Endothelial cell of umbilical vein (primary cell): ENCODE results near the gene POLR2H. TPM values are rescaled to one million over a fixed set of nuclear protein-coding genes. Genes with fewer than 3 reads are reported as not detected.

Source experiments
- BruUV-seq: library from RNA; stranded (reverse); fragments of 400-500 nt; replicated peaks from 2 replicates; lab custom pipeline; 2021; lab: Mats Ljungman, UMichigan
- CTCF ChIA-PET: fragments of 300-600, 350-600 bp; sonication (Branson Sonifier 250); formaldehyde crosslinking; loops from one replicate; lab custom pipeline; 2021; ENCODE audit warnings: antibody characterized with exemption, inconsistent platforms; lab: Charles Lee
- POLR2A ChIA-PET: fragments of 300-600, 350-600 bp; sonication (Branson Sonifier 250); formaldehyde crosslinking; loops from one replicate; lab custom pipeline; 2021; ENCODE audit warnings: antibody characterized with exemption, inconsistent platforms; lab: Charles Lee
- DNase-seq: peaks from one replicate; pipeline ENCODE4 v3.0.0-alpha.2; 2011; ENCODE audit warnings: low read depth, low spot score
- FAIRE-seq: peaks from 2 replicates; lab custom pipeline; 2011; peaks lifted over from hg19 to GRCh38; lab: Jason Lieb, UNC
- H2AFZ ChIP-seq: 2 replicates; pipeline ENCODE4 v1.6.0; 2012; ENCODE audit warnings: low read depth, low read length, control low read depth, inconsistent platforms
- H3K27ac ChIP-seq: 2 replicates; pipeline ENCODE4 v1.5.1; 2011; ENCODE audit warnings: low read depth, mild to moderate bottlenecking, control low read depth, low read length, moderate library complexity; ENCODE audit not compliant: insufficient read depth
- H3K27me3 ChIP-seq, 2 experiments: 2 replicates each; pipeline versions ENCODE4 v1.6.0 to v1.6.1; 2011; ENCODE audit warnings: low read length in 2 of 2, mixed read lengths in 1 of 2; ENCODE audit not compliant: control insufficient read depth in 2 of 2, insufficient read depth in 2 of 2
- H3K36me3 ChIP-seq, 2 experiments: 2 replicates in 1 of 2; 3 replicates in 1 of 2; pipeline ENCODE4 v1.5.1; 2011; ENCODE audit warnings: low read length in 2 of 2, mild to moderate bottlenecking in 1 of 2, moderate library complexity in 1 of 2; ENCODE audit not compliant: control insufficient read depth in 2 of 2, insufficient read depth in 2 of 2; ENCODE audit errors: extremely low read depth in 1 of 2
- H3K4me1 ChIP-seq: 3 replicates; pipeline ENCODE4 v1.5.1; 2011; ENCODE audit warnings: mild to moderate bottlenecking, low read length; ENCODE audit not compliant: control insufficient read depth, insufficient read depth; ENCODE audit errors: extremely low read depth
- H3K4me2 ChIP-seq: 2 replicates; pipeline ENCODE4 v1.6.1; 2011; ENCODE audit warnings: low read length, control low read depth, mixed read lengths; ENCODE audit not compliant: insufficient read depth
- H3K4me3 ChIP-seq, 3 experiments: fragments of 200-600 bp in 1 of 3; sonication (generic), shearing (Covaris generic) in 1 of 3; replicated peaks in 1 of 3; 2 replicates each; pipeline ENCODE4 v1.5.1; 2011 to 2016; ENCODE audit warnings: control low read depth in 3 of 3, low read length in 3 of 3, mild to moderate bottlenecking in 2 of 3, inconsistent platforms in 1 of 3, low read depth in 1 of 3, moderate library complexity in 1 of 3; ENCODE audit not compliant: insufficient read depth in 1 of 3
- H3K79me2 ChIP-seq: 2 replicates; pipeline ENCODE4 v1.6.0; 2012; ENCODE audit warnings: low read length, inconsistent platforms; ENCODE audit not compliant: control insufficient read depth, insufficient read depth
- H3K9ac ChIP-seq: replicated peaks from 2 replicates; pipeline ENCODE3; 2011; ENCODE audit warnings: low read length, control low read depth; ENCODE audit not compliant: insufficient read depth; ENCODE audit errors: extremely low read depth
- H3K9me1 ChIP-seq: replicated peaks from 3 replicates; pipeline ENCODE4 v1.6.0; 2011; ENCODE audit warnings: mild to moderate bottlenecking, low read length; ENCODE audit not compliant: control insufficient read depth, insufficient read depth; ENCODE audit errors: extremely low read depth
- H3K9me3 ChIP-seq: replicated peaks from 2 replicates; pipeline ENCODE4 v1.5.1; 2012; ENCODE audit warnings: low read length, inconsistent platforms; ENCODE audit not compliant: control insufficient read depth, insufficient read depth
- H4K20me1 ChIP-seq: replicated peaks from 2 replicates; pipeline ENCODE3; 2011; ENCODE audit warnings: mild to moderate bottlenecking, low read length; ENCODE audit not compliant: control insufficient read depth, insufficient read depth; ENCODE audit errors: extremely low read depth
- CTCF ChIP-seq, 2 donors: IDR thresholded peaks; 1 replicate in 1 of 2; 2 replicates in 1 of 2; pipeline ENCODE4 v1.5.1; 2011; ENCODE audit warnings: low read length in 2 of 2, mild to moderate bottlenecking in 2 of 2, moderate library complexity in 2 of 2, control low read depth in 1 of 2, inconsistent platforms in 1 of 2, low read depth in 1 of 2; ENCODE audit not compliant: insufficient read depth in 1 of 2; ENCODE audit errors: extremely low read depth in 1 of 2
- EZH2 ChIP-seq: IDR thresholded peaks from 2 replicates; pipeline ENCODE4 v1.6.1; 2012; ENCODE audit warnings: borderline replicate concordance, low read depth, mild to moderate bottlenecking, moderate library complexity, low read length, inconsistent platforms; ENCODE audit not compliant: severe bottlenecking
- FOS ChIP-seq: IDR thresholded peaks from 2 replicates; pipeline ENCODE4 v1.6.1; 2011; ENCODE audit warnings: mild to moderate bottlenecking, low read length, moderate library complexity, borderline replicate concordance; ENCODE audit not compliant: insufficient read depth
- GATA2 ChIP-seq: IDR thresholded peaks from 2 replicates; pipeline ENCODE4 v1.7.0; 2011; ENCODE audit warnings: low read depth, mild to moderate bottlenecking, moderate library complexity, mixed read lengths, low read length; ENCODE audit not compliant: insufficient read length, insufficient read depth
- JUN ChIP-seq: IDR thresholded peaks from 2 replicates; pipeline ENCODE4 v1.6.1; 2011; ENCODE audit warnings: borderline replicate concordance, low read depth; ENCODE audit not compliant: insufficient read length, insufficient read depth
- MYC ChIP-seq: IDR thresholded peaks from one replicate; pipeline ENCODE4 v1.6.1; 2011; ENCODE audit warnings: mild to moderate bottlenecking, low read depth, low read length
- POLR2A ChIP-seq: IDR thresholded peaks from 2 replicates; pipeline ENCODE4 v1.6.1; 2012; ENCODE audit warnings: low read depth, mild to moderate bottlenecking, control low read depth, low read length
- POLR2AphosphoS5 ChIP-seq: IDR thresholded peaks from 2 replicates; pipeline ENCODE4 v1.6.1; 2012; ENCODE audit warnings: low read depth, mild to moderate bottlenecking, control low read depth, low read length, moderate library complexity; ENCODE audit not compliant: insufficient read depth
- dilution Hi-C: fragments of 300-500 bp; cut with MboI; formaldehyde crosslinking; loops from one replicate; pipeline ENCODE4 v1.15.0; 2019; ENCODE audit warnings: low sequenced_read_pairs; ENCODE audit not compliant: extremely low pct_ligation_motif_present
- intact Hi-C: fragments of 100-400 bp; cut with micrococcal nuclease; formaldehyde crosslinking; loops from one replicate; pipeline ENCODE4 v1.10.0; 2022
- polyA plus RNA-seq, 4 experiments: library from polyadenylated mRNA; depleted of rRNA in 3 of 4; stranded (reverse) in 3 of 4; unstranded in 1 of 4; fragments of >200 nt; gene quantifications; 2 replicates each; pipeline versions ENCODE4 v1.2.1 to v1.2.3, GENCODE V29; 2011 to 2012; ENCODE audit warnings: missing spikeins in 1 of 4
- total RNA-seq: library from RNA; stranded (reverse); gene quantifications from 2 replicates; pipeline ENCODE4 v1.2.3, GENCODE V29; 2021
- TF ChIP-seq, protein P1 (sequence below): IDR thresholded peaks from 2 replicates; pipeline ENCODE4 v1.6.1; 2011; ENCODE audit not compliant: insufficient read depth, insufficient read length

The POLR2H gene
- total and polyA plus RNA-seq, 2 donors (not counting 3 experiments of a cell fraction or from before 2014, with no cell fraction given), result 89.0 to 276 TPM

DNA sequence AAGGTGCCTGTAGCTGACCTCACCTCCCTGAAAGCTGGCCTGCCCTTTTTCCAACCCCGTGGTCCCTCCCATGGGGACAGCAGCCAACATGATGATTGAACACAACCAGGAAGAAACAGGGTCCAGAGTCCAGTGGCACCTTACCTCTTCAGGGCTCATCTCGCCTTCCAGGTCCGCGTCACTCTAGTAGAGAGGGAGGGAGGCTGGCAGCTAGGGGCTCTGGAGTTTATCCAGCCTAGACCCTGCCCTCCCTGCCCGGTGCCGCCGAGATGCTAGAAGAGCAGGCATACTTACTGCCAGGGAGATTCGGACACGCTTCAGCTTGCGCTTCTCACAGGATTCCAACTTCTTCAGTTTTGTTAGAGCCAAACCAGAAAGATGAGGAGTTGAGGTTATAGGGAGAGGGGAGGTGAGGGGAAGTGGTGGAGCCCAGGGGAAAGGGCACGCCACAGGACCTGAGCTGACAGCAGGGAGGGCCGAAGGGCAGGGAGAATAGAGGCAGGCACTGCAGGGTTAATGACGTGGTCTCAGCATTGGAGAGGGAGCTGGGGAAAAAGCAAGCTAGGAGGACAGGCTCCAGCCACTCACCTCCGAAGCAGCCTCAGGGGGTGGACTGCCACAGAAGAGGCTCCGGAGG, 9.2 kb upstream of the POLR2H start:
- FAIRE-seq, result no peak
- H3K36me3 ChIP-seq, result peaks cover 0 to 3% of the 10 kb centered on the region in 2 experiments
- intact Hi-C loops, result no loop called here

More for the DNA sequence above, 9.2 kb upstream of the POLR2H start:
- no peak overlapping the region for H2AFZ ChIP-seq
- ChIA-PET POLR2A (interaction anchor here (0.5 to 0.6 kb wide), 2 partner anchors 214 to 233 kb away, joined by 4 to 6 read pairs; no protein-coding TSS in a partner anchor), CTCF (interaction anchor here (1.6 to 2.1 kb wide), 5 partner anchors 7 to 162 kb away, joined by 5 to 9 read pairs (median 6); no protein-coding TSS in a partner anchor)
- no peak overlapping the region for H3K4me2 ChIP-seq
- TF ChIP-seq CTCF (IDR thresholded peaks at IDR 0.05; ENCODE audit: extremely low read depth in 1 of 2, insufficient read depth in 1 of 2, low read depth in 1 of 2, low read length in 2 of 2) (no peak), JUN (no peak), MYC (no peak), FOS (no peak), POLR2A (no peak), POLR2AphosphoS5 (no peak), EZH2 (no peak), GATA2 (no peak)
- TF ChIP-seq, protein P1, sequence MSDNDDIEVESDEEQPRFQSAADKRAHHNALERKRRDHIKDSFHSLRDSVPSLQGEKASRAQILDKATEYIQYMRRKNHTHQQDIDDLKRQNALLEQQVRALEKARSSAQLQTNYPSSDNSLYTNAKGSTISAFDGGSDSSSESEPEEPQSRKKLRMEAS, result no peak
- H3K4me3 ChIP-seq, result no peak overlapping the region
- H3K9ac ChIP-seq, result no peak overlapping the region
- no TSS peak for BruUV-seq
- no peaks in the 10 kb centered on the region for H3K9me1 ChIP-seq
- no peaks in the 10 kb centered on the region for H3K4me1 ChIP-seq
- H3K9me3 ChIP-seq, result no peaks in the 10 kb centered on the region
- DNase-seq, result no peak
- dilution Hi-C loops, result no loop called here
- H3K79me2 ChIP-seq, result no peaks in the 10 kb centered on the region
- H3K27ac ChIP-seq, result no peak overlapping the region
- H3K27me3 ChIP-seq, result no peaks in the 10 kb centered on the region
- H4K20me1 ChIP-seq, result no peaks in the 10 kb centered on the region
